Measurements from ENCODE around the gene ALDH2. TPM values are rescaled to one million over a fixed set of nuclear protein-coding genes. Genes with fewer than 3 reads are reported as not detected.
A peak's percentile ranks its signal among the peaks of the same experiment; 100 is the strongest.

Gene ALDH2
- total and polyA plus RNA-seq, 2 donors (not counting 1 experiment from before 2014, with no cell fraction given) = 7.0 to 22.3 TPM

DNA sequence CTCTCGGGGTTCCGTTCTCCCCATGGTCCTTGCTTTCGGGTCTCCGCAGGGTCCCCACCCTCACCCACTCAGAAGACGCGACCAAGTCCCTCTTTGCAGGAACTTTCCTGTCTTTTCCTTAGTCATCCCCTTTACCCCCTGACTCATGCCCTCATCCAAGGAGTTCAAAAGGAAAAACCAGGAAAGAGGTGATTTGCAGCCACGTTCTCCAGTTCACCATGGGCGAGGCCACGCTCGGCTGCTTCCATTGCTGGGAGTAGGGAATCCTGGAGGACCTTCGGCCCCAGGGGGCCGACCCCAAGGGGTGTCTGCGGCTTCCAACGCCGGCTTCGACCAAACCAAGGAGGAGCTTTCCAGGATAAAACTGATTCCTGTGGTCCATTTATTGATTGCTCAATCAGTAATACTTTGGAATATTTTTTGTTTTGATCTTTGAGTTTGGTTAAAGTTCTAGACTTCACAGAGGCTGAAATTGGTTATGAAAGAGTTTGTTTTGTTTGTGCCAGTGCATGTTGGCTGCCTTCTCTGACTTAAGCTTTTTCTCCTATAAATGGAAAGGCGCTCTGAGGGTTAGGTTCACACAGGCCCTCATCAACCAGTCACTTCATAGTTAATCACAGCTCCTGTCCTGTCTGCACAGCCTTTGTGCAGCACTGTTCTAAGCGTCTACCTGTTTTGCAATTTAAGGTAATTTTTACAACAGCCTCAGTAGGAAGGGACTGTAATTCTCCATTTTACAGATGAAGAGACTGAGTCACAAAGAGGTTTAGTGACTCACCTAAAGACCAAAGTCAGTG lies 827 bp downstream of the ALDH2 start:
- ChIA-PET POLR2A (interaction anchor here (0.7 to 2.4 kb wide), 2 partner anchors 9 to 10 kb away, joined by 3 to 18 read pairs; no protein-coding TSS in a partner anchor), CTCF (interaction anchor here (1.2 to 1.4 kb wide), 2 partner anchors 14 to 45 kb away, joined by 5 to 10 read pairs; no protein-coding TSS in a partner anchor)
- WGBS (ENCODE audit: insufficient coverage) = 30% methylated on average over 16 of the region's 18 CpGs
- peak overlapping the region in 4 of 5 experiments; percentile 45 to 74 (median 63) for H3K4me3 ChIP-seq (ENCODE audit: control extremely low read depth in 1 of 5, extremely low read depth in 1 of 5, insufficient read depth in 1 of 5, low read depth in 2 of 5, low read length in 4 of 5)
- H3K27ac ChIP-seq (ENCODE audit: low read length in 2 of 2) = peak overlapping the region in 1 of 2 donors; percentile 55
- H3K27me3 Mint-ChIP-seq = no peaks in the 10 kb centered on the region
- H3K79me2 ChIP-seq (ENCODE audit: control insufficient read depth, insufficient read depth, low read length) = peaks cover 3% of the 10 kb centered on the region
- TF ChIP-seq, protein P1, sequence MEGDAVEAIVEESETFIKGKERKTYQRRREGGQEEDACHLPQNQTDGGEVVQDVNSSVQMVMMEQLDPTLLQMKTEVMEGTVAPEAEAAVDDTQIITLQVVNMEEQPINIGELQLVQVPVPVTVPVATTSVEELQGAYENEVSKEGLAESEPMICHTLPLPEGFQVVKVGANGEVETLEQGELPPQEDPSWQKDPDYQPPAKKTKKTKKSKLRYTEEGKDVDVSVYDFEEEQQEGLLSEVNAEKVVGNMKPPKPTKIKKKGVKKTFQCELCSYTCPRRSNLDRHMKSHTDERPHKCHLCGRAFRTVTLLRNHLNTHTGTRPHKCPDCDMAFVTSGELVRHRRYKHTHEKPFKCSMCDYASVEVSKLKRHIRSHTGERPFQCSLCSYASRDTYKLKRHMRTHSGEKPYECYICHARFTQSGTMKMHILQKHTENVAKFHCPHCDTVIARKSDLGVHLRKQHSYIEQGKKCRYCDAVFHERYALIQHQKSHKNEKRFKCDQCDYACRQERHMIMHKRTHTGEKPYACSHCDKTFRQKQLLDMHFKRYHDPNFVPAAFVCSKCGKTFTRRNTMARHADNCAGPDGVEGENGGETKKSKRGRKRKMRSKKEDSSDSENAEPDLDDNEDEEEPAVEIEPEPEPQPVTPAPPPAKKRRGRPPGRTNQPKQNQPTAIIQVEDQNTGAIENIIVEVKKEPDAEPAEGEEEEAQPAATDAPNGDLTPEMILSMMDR (IDR thresholded peaks at IDR 0.05) = no peak
- no peak for TF ChIP-seq EZH2 (IDR thresholded peaks at IDR 0.05; ENCODE audit: borderline replicate concordance, insufficient read depth, low read depth, low read length, poor library complexity, severe bottlenecking)
- no peak for ATAC-seq (ENCODE audit: low read depth)
- peak overlapping the region; percentile 68 for H3K27ac Mint-ChIP-seq
- H3K36me3 ChIP-seq (replicated peaks in 1 of 2; ENCODE audit: control extremely low read depth in 1 of 2, control insufficient read depth in 1 of 2, extremely low read depth in 1 of 2, insufficient read depth in 2 of 2, low read length in 1 of 2) = no peaks in the 10 kb centered on the region
- H3K4me3 Mint-ChIP-seq = peak overlapping the region; percentile 78
- H3K9me3 Mint-ChIP-seq (ENCODE audit: insufficient read depth) = no peaks in the 10 kb centered on the region
- no peaks in the 10 kb centered on the region for H4K20me1 ChIP-seq (ENCODE audit: control insufficient read depth, insufficient read depth, low read length, poor library complexity, severe bottlenecking)
- H3K9me3 ChIP-seq (ENCODE audit: control extremely low read depth in 1 of 3, control insufficient read depth in 2 of 3, insufficient read depth in 1 of 3, low read length in 2 of 3) = peaks cover 0 to 6% (median 0%) of the 10 kb centered on the region in 3 donors
- intact Hi-C loops (cut with micrococcal nuclease) = loop anchor here (2.0 to 5.0 kb wide), 2 partner anchors 73 to 80 kb away; partner anchors contain the start of genes ACAD10 and BRAP
- no peak for DNase-seq
- H3K4me2 ChIP-seq (replicated peaks; ENCODE audit: low read depth, low read length, poor library complexity, severe bottlenecking) = peak overlapping the region; percentile 100
- H3K4me1 Mint-ChIP-seq = peaks cover 50% of the 10 kb centered on the region
- no peaks in the 10 kb centered on the region for H3K27me3 ChIP-seq (replicated peaks in 1 of 4; ENCODE audit: control extremely low read depth in 1 of 4, control insufficient read depth in 3 of 4, insufficient read depth in 4 of 4, low read length in 3 of 4)
- peaks cover 39 to 45% of the 10 kb centered on the region in 2 donors for H3K4me1 ChIP-seq (ENCODE audit: control insufficient read depth in 2 of 2, insufficient read depth in 2 of 2, low read length in 2 of 2)
- peak overlapping the region; percentile 93 for H2AFZ ChIP-seq (ENCODE audit: insufficient read depth, low read depth, low read length, poor library complexity, severe bottlenecking)
- H3K9ac ChIP-seq (ENCODE audit: low read length) = peak overlapping the region; percentile 73

Measured in B cell (primary cell).